IPS DF 19.7 (cell line): ENCODE results near the gene SCN5A.

Source experiments
- DNase-seq: peaks from one replicate; pipeline ENCODE4 v3.0.0-alpha.2; 2013; ENCODE audit warnings: low read depth, low spot score

SCN5A gene

DNA sequence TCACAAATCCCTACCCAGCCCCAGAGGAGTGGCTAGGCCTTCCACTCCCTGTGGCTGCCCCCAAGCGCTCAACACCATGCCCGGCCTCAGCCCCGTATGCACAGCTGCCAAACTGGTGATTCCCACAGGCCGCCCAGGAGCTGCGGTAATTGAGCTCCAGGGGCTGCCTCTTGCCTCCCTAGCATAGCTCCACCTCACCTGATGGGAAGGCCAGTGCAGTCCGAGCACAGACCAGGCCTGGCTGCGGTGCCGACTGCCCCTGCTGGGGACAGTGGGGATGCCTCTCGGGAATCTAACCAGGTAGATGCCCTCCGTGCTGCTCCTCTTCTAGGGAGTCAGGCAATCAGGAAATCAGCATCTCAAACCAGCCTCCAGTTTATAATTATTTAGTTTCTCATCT, 25.9 kb downstream of the SCN5A start:
- DNase-seq, result no peak

DNA sequence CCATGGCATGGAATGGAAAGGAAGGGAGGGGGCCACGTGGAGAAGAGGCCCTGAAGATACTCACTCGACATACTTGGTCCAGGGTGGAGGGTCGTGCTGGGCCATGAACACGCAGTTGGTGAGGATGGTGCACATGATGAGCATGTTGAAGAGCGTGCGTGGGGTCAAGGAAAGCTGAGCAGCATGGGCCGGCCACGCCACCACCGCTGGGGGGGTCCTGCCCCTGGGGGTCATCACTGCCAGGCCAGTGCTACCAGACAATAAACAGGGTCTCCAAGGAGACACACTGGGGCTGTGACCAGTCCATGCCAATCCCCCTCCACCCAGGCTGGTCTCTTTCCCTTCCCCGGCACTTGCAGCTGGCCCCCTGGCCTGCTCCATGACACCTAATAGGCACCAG, 27.2 kb downstream of the SCN5A start:
- no peak for DNase-seq

DNA sequence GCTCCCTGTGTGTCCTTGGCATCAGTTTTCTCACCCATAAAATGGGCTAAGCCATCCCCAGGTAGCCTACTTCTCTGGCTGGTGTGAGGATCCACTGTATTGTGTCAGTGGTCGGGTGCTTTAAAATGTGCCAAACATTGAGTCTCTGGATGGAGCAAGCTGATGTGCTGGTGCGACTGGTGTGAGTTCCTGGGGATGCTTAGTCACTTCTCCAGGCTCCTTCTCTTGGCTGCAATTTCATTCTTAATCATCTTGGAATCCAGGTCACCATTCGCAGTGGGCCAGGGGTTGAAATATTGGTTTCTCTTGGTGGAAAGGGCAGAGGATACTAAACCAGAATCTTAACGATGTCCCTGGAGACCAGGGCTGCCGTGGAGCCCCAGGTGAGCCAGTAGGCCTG, 29.3 kb downstream of the SCN5A start:
- DNase-seq, result no peak

DNA sequence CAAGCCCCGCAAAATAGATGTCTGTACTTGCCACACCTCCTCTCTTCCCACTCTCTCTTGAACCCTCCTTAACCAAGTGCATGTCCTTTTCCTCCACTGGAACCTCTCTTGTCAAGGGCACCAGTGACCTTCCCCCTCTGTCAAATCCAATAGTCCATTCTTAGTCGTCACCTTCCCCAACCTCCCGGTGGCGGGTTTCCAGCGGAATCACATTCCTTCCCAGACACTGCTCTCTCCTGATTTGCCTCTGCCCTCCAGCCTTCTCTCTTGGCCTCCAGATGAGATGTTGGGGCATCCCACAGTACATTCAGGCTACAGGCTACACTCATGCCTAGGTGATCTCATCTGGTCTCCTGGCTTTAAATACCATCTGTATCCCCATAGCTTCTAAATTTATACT, 31.1 kb downstream of the SCN5A start:
- no peak for DNase-seq

DNA sequence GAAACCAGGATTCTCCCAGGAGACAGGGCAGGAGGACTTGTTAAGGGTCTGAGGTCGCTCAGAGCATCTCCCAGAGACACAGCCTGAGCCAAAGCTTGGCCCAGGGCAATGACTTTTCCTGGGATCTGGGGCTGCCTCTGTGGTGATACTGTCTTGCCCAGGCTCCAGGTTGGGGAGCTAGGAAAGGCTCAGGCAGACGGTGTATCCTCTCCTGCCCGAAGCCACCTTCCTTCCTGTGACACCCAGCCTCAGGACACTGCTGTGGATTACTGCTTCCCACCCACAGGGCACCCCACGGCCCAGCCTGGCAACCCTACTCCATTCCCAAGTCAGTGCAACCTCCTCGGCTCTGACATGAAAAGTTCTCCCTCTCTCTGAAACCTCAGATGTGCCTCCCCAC, 31.9 kb downstream of the SCN5A start:
- DNase-seq, result no peak

DNA sequence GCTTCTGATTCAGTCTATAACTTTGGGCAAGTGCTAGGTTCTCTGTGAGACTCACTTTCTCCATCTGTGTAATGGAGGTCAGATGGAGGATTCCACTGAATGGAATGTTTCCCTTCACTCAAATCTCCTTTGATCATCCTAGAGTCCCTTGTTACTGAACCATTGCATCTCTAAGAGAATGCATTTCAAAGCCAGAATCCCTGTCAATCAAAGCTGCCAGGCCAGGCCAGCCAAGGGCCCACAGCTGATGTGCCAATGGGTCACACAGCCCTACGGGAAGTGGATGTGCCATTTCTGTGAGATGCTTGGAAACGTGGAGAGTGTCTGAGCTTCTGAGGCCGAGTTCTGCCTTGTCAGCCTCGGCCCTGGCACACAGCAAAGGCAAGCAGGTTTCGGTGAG, 32.4 kb downstream of the SCN5A start:
- DNase-seq, result no peak

DNA sequence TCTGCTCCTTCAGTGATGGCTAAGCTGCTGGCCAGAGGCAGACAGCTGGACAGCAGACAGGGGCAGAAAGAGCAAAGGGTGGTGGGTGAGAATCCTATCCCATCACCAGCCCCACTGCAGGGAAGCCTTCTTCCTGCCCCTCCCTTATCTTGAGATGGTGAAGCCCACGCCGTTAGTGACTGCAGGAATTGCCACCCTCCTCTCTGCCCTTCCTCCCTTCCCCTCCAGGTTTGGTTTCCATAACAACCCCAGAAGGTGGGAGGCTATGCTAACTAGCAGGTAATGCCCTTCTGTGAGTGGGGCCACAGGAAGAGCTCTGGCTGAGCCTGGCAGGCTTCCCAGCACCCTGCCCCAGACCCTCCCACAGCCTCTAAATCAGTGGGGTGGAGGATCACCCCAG, 32.8 kb downstream of the SCN5A start:
- DNase-seq, result no peak

DNA sequence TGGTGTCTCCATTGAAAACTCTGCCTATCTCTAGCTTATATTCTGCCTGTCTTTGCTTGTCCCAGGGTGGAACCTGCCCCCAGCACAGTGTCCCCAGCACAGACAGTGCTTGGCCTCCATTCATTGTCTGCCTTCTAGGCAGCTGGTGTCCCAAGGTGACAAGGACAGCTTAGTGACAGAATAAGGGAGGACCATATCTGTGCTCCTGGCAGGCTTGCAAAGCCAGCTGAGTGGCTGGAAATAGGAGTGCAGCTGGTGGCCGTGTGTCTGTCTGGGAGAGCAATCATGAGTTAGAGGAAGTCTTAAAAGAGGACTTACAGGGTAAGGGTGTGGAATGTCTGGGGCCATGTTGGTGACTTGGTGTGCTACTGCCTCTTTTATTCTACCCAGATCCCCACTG, 33.4 kb downstream of the SCN5A start:
- no peak for DNase-seq

DNA sequence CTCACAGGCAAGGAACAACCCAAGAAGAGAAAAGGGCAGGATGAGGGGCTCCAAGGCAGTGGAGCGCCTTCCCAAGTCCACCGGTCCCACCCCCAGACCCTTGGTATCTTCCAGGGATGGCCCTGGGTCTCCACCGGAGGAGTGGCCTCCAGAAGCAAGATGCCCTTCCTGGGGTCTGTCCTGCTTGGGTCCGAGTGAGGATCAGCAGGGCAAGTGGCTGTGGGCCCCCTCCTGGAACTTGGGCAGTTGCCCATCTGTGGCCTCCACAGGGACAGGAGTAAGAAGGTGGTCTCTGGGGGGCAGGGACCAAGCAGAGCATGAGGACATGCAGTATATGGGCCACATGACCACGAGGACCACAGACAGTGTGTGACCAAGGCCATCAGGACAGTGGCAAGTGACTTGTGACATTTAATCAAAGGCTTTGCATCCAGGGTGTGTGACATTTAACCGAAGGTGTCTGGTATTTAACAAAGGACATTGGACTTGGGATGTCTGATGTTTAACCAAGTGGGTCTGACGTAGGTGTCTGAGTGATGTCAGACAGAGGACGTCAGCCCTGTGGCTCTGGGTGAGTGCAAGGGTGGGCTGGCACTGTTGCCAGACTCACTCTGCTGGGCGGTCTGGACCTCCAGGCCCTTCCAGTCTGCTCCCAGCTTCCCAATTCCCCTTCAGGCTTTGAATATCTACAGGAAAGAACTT, 34.7 kb downstream of the SCN5A start:
- no peak for DNase-seq

DNA sequence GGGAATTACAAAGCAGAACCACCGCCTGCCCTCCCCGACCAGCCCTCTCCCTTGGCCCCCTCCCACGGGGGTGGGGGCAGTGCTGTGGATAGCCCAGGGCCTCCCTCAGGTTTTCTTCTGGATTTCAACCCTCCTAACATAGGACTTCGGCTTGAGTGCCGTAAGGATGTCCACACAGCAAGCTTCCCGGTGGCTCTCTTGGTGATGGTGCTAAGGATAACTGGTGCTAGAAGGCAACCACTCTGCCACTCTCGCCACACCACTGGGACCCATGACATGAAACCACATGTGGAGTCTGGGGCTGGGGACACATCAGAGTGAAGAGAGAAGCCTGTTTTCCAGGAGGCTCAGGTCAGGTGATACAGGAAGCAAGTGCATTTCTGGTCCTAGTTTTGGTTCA, 35.4 kb downstream of the SCN5A start:
- DNase-seq, result no peak

DNA sequence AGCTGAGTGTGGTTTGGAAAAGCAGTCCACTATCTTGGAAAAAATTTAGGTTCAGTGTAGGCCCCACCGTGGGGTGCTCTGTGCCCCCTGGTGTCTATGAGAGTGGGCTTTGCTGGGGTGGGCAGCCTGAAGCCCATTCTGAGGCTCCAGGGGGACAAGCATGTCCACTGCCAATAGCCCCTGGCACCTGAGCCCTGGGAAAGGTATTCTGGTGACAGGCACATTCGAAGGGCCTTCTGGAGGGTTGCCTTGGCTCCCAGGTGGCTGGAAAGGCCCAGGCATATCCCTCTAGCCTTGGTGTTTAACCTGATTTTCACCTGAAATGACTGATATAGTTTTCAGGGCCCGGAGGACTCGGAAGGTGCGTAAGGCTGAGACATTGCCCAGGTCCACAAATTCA, 36.1 kb downstream of the SCN5A start:
- DNase-seq, result no peak

DNA sequence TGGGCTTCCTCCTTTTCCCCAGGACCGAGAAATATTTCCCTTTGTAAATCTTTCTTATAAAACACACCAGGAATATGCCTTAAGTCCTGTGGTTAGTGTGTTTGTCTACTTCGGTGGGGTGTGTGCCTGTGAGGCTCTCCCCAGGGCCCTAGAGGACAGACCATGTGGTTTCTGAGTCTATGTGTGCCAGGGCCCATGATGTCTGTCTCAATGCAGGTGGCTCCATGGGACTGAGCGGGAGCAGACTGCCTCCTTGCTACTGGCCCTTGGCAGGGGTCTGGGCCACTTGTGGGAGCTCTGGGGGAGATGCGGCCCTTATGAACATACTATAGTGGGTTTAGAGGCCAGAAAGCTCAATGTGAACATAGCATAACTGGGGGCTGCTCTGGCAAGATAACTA, 37.6 kb downstream of the SCN5A start:
- no peak for DNase-seq

DNA sequence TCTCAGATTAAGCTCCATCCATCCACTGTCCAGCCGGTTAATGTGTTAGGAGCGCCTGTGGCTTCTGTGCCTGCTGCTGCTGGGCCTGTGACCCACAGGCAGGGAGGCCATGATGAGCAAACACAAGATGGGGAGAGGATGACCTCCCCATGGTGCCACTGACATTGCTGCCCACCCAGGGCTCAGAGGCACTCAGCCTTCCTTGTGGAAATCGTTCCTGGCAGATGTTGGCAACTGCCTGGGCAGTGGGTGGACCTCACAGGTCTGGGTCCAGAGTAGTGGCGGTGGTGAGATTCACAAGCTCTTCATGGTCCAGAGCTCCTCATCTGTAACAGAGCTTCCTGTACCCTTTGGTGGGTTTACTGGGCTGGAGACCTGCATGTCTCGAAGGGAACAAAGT, 38.6 kb downstream of the SCN5A start:
- no peak for DNase-seq

DNA sequence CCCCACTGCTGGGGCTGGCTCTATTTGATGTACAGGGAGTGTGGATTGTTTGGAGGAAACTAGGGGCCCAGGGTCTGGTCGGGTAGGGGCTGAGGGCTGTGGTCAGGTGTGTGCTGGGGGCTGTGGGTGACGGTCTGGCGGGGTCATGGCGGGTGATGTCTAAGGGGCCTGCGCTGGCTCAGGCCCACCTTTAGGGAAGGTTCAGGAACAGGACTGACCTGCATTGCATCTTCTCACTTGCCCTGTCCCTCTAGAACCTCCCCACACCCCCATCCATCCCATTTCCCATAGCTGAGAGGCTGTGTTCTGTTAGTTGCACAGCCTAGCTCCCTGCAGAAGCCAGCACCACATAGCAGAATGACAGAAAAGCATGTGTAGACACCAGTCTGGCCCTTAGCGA, 39.1 kb downstream of the SCN5A start:
- DNase-seq, result no peak

DNA sequence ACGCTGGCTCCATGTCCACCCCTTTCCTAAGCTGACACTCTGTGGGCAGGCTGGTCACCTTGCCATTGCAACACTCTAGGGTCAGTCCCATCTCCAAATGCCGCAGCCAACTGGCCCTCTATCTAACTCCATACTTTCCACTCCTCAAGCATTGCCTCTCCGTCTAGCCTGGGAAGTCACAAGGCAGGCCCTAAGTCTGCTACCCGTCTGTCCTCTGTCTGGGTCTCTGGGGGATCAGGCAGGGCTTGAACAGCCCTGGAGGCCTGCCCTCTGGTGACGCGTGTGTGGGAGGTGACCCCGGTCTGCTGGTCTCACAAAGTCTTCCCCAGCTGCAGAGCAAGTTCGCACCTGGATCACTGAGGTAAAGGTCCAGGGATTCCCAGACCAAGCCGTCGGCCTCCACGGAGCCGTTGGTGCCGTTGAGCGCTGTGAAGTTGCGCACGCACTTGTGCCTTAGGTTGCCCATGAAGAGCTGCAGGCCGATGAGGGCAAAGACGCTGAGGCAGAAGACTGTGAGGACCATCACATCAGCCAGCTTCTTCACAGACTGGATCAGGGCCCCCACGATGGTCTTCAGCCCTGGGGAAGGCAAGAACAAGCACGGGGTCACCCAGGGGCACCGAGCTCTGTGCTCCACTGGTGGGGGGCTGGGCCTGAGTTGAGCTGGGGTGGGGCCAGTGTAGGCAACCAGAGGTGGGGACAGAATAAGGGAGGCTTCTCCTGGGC, 39.9 kb downstream of the SCN5A start:
- DNase-seq, result no peak

DNA sequence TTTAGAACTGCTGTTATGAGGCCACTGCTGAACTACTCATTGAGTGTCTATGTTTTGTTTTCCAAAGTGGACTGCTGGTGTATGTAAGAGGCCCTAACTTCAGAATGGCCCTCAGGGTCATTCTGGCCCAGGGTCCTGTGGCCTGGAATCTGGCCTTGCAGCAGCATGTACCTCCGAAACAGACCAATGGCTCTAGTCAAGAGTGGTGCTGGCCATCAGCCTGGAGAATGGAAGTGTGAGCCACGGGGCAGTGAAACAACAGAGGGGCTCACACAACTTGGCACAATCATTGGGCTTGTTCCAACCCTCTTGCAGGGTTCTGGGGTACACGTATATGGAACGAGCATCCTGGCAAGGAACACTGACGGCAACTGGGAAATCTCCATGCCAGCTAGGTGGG, 40.5 kb downstream of the SCN5A start:
- DNase-seq, result no peak

DNA sequence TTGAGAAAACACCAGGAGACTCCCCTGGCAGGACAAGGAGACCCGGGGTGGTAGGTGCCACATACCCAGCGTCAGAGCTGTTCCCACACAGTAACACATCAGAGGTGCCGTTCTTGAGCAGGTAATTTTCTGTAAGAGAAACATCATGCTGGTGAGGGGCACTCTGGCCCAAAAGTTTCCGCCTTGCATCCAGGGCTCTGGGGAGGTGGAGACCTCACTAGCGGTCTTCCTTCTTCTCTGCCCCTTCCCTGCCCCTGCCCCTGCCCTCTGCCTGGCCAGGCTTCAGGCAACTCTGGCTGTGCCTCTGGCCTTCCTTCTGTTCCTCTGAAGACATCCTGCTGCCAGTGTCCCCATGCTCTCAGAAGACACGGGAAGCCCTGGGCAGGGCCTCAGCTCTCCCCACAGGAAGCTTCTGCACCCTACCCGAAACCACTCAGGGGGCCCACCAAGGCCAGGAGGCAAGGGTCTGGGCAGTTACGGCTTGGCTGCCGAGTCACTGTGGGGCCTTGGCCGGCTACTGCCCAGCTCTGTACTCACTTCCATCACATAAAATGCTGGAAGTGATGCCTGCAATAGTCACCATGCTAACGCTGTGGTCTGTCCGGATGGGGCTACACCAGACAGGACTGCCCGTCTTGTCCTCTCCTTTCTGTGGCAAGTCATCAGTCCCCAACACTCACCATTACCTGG, 41.3 kb downstream of the SCN5A start:
- DNase-seq, result no peak

DNA sequence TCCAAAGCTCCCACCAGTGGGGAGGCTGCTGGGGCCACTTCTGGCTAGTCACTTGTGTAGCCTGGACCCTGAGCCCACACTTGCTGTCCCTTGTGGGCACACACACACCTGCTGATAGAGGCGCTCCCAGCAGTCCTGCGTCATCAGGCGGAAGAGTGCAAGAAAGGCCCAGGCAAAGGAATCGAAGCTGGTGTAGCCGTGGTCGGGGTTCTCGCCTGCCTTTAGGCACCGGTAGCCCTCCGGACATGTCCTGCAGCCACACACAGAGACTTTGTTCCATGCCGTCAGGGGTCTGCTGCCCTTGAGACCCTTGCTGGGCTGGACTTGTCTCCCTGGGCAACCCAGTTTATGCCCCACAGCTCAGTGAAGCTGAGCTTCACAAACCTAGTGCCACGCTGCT, 42.9 kb downstream of the SCN5A start:
- DNase-seq, result no peak

DNA sequence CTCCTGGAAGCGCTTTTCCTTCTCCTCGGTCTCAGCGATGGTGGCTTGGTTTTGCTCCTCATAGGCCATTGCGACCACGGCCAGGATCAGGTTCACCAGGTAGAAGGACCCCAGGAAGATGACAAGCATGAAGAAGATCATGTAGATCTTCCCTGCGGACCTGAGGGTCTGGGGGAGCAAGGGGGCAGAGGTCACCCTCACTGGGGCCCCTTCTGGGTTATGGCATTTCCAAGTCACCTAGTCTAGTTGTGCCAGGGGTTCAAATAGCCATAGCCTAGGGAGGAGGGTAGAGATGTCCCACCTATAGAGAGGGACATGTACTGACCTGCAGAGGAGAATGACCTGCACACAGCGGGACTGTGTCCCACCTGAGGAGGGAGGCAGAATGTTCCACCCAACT, 43.5 kb downstream of the SCN5A start:
- DNase-seq, result no peak

DNA sequence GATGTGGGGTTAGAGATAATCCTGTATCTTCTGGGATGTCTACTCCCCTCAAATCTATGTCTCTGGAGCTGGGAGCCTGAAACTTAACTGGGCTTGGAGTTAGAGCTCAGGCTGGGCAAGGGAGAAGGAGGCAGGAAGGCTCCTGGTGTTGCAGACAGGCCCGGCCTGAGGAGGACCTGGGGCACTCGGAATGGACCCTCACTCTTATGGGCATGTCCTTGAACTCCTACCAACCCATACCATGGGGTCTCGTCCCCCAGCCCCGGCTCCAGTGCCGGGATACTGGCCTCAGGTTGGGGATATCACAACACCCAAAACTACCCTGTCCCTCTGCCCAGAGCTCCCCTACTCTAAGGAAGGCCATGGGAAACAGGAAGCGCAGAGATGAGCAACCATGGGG, 45.2 kb downstream of the SCN5A start:
- DNase-seq, result no peak

DNA sequence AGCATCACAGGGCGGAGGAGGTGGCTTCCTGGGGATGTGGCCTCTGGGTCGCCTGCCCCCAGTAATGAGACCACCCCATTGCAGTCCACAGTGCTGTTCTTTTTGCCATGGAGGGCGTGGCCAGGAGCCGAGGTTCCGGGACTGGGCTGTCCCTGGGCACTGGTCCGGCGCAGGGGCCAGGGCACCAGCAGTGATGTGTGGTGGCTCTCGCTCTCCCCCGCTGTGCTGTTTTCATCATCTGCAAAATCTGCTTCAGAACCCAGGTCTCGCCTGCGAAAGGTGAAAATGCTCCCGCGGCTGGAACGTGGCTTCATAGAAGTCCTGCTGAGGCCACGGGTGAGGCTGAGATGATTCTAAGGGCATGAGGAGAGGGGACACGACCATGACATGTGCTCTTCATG, 45.8 kb downstream of the SCN5A start:
- no peak for DNase-seq

DNA sequence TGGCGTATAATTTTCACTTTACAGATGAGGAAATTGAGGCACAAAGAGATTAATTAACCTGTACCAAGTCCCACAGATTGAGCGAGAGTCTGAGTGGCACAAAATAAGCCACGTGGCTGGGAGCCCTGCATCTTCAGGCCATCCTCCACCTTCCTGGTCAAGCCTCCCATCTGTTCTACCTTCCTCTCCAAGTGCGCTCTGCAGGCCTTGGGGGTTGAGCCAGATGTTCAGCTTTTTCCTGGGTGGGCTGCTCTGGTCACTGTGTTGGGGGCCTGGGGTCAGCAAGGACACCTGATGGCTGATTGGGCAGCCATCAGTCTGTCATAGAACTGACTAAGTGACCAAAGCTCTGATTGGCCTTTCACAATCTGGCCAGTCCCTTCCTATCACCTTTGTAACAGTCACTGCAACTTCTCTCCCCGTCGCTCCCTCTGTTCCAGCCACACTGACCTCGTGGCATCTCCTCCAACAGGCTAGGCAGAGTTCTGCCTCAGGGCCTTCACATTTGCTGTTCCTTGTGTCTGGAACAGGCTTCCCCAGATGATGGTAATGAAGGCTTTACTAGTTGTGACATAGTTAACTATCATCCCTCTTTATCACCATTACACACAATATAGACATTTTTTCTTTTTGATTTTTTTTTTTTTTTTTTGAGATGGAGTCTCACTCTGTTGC, 46.8 kb downstream of the SCN5A start:
- DNase-seq, result no peak
